Vagina (tissue), 2 donors: ENCODE results near the gene YWHAH. TPM values are rescaled to one million over a fixed set of nuclear protein-coding genes. Genes with fewer than 3 reads are reported as not detected.

Source experiments
- DNase-seq, 2 donors: peaks; one replicate each; pipeline ENCODE4 v3.0.0-alpha.2; 2017; ENCODE audit errors: extremely low spot score in 2 of 2
- H3K27ac ChIP-seq: fragments of 200-600 bp; sonication (generic); one replicate; pipeline ENCODE4 v1.5.1; 2019
- H3K27me3 ChIP-seq: fragments of 200-600 bp; sonication (generic); one replicate; pipeline ENCODE4 v1.5.1; 2019
- H3K36me3 ChIP-seq, 2 donors: fragments of 200-600 bp; sonication (generic); one replicate each; pipeline ENCODE4 v1.5.1; 2017 to 2019
- H3K4me1 ChIP-seq: fragments of 200-600 bp; sonication (generic); one replicate; pipeline ENCODE4 v1.5.1; 2019
- H3K4me3 ChIP-seq, 2 donors: fragments of 200-600 bp; sonication (generic); 1 replicate in 1 of 2; 2 replicates in 1 of 2; pipeline ENCODE4 v1.5.1; 2016 to 2019
- H3K9me3 ChIP-seq: fragments of 200-600 bp; sonication (generic); one replicate; pipeline ENCODE4 v1.5.1; 2019
- POLR2A ChIP-seq, 2 donors: fragments of 450-650 bp; IDR thresholded peaks; one replicate each; pipeline ENCODE4 v1.6.1; 2017; ENCODE audit warnings: antibody characterized with exemption in 2 of 2, mild to moderate bottlenecking in 2 of 2, moderate library complexity in 2 of 2
- POLR2AphosphoS5 ChIP-seq, 2 donors: sonication (generic); formaldehyde crosslinking; IDR thresholded peaks; one replicate each; pipeline ENCODE4 v1.9.0; 2017; ENCODE audit warnings: antibody characterized with exemption in 2 of 2, mild to moderate bottlenecking in 2 of 2, low read depth in 1 of 2; ENCODE audit not compliant: insufficient read depth in 1 of 2
- intact Hi-C: fragments of 100-400 bp; cut with DNase I; formaldehyde crosslinking; loops from one replicate; pipeline ENCODE4 v1.15.1; 2023
- total RNA-seq: library from RNA; depleted of rRNA; stranded (reverse); fragments of >200 nt; gene quantifications from one replicate; pipeline ENCODE4 v1.2.3, GENCODE V29; 2016
- TF ChIP-seq, protein P1 (sequence below), 3 experiments: fragments of 450-650 bp in 2 of 3; fragments of 200-600 bp in 1 of 3; sonication (generic) in 1 of 3; IDR thresholded peaks; one replicate each; pipeline ENCODE4 v1.5.1; 2017 to 2019; ENCODE audit warnings: antibody characterized with exemption in 3 of 3, mild to moderate bottlenecking in 2 of 3, moderate library complexity in 2 of 3

The YWHAH gene
- total RNA-seq, 1 donor from 2014 or later = 86.2 TPM

DNA sequence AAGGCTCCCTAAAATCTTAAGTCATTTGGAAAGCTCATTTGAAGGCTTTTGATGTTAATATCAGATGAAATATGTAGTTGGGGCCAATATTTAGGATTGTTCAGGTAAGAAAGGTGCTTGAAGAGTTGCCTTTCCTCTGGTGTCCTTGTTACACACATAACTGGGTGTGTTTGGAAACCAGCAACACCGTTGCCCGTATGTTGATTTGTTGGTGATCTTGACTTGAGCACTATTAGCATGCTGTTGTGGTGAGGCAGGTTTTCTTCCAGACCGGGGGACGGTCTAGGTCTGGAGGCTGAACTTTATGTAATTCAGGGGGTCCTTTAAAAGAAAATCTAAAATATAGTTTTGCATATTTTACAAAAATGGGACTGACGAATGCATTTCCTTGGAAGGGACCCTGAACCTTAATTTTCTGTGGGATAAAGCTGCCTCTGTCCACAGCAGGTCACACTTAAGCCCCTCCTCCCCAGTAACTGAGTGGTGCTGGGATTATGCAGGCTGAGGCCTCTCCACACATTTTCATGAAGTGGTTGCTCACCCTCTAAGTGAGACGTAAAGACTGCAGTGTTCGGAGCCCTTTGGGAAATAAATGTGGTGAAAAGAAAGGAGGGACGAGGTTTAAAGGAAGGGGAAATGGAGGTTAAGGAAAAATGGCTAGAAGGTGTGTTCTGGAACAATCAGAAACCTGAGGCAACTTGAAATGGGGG is 1.8 kb downstream of the YWHAH start:
- Histone ChIP-seq H3K4me1 (peaks cover 37% of the 10 kb centered on the region), H3K4me3 (peak overlapping the region; percentile 92 to 99), H3K27me3 (no peaks in the 10 kb centered on the region), H3K27ac (peak overlapping the region; percentile 98), H3K9me3 (no peaks in the 10 kb centered on the region), H3K36me3 (no peaks in the 10 kb centered on the region)
- intact Hi-C loops = no loop called here
- TF ChIP-seq, protein P1, sequence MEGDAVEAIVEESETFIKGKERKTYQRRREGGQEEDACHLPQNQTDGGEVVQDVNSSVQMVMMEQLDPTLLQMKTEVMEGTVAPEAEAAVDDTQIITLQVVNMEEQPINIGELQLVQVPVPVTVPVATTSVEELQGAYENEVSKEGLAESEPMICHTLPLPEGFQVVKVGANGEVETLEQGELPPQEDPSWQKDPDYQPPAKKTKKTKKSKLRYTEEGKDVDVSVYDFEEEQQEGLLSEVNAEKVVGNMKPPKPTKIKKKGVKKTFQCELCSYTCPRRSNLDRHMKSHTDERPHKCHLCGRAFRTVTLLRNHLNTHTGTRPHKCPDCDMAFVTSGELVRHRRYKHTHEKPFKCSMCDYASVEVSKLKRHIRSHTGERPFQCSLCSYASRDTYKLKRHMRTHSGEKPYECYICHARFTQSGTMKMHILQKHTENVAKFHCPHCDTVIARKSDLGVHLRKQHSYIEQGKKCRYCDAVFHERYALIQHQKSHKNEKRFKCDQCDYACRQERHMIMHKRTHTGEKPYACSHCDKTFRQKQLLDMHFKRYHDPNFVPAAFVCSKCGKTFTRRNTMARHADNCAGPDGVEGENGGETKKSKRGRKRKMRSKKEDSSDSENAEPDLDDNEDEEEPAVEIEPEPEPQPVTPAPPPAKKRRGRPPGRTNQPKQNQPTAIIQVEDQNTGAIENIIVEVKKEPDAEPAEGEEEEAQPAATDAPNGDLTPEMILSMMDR (IDR thresholded peaks at IDR 0.05) = no peak
- TF ChIP-seq POLR2A (IDR thresholded peaks at IDR 0.05) (no peak), POLR2AphosphoS5 (IDR thresholded peaks at IDR 0.05; ENCODE audit: insufficient read depth in 1 of 2, low read depth in 1 of 2) (no peak)
- DNase-seq = no peak

DNA sequence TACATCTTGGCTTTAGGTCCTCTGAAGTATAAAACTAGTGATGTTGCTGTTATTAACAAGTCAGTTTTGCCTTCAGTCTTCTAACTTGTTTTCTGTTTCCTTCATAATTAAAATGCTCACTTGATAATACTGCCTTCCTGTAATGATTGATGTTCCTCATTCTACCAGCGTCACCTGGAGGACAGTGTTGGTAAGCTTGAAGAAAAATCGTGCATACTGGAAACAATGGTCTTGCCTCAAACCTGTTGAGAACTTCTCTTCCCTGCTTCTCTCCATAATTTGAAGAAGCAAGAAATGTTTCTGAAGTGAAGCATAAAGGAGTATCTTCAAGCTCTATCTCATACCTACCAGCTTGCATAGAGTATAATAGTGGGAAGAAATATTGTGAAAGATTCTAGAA is 3.0 kb downstream of the YWHAH start:
- no peaks in the 10 kb centered on the region for H3K27me3 ChIP-seq
- H3K36me3 ChIP-seq = no peaks in the 10 kb centered on the region
- H3K9me3 ChIP-seq = no peaks in the 10 kb centered on the region
- peaks cover 49% of the 10 kb centered on the region for H3K4me1 ChIP-seq
- H3K27ac ChIP-seq = peak overlapping the region; percentile 98
- no peak overlapping the region for H3K4me3 ChIP-seq
- DNase-seq = no peak
- intact Hi-C loops = no loop called here
- TF ChIP-seq POLR2A (IDR thresholded peaks at IDR 0.05) = no peak
- TF ChIP-seq, protein P1 (IDR thresholded peaks at IDR 0.05) = peak in 2 of 3 experiments; percentile 22 to 46
- TF ChIP-seq POLR2AphosphoS5 (IDR thresholded peaks at IDR 0.05; ENCODE audit: insufficient read depth in 1 of 2, low read depth in 1 of 2) = peak in 1 of 2 donors; percentile 45

DNA sequence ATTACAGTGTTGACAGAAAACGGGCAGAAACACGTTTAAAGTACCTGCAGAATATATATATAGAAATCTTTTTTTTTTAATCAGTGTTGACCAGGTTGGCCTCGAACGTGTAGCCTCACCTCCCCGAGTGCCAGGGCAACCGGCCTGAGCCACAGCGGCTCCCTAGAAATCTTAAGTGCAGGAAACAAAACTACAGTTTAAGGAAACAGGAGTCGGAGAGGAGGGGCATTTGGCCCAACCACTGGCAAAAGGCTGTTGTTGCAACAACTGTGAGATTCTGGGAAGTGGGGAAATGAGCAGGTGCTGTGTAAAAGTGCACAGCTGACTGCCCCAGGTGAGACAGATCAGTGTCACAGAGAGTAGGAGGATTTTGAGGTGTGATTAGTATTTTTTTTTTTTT is 3.7 kb downstream of the YWHAH start:
- Histone ChIP-seq H3K27ac (no peak overlapping the region), H3K4me3 (no peak overlapping the region), H3K27me3 (no peaks in the 10 kb centered on the region), H3K36me3 (no peaks in the 10 kb centered on the region), H3K4me1 (peaks cover 56% of the 10 kb centered on the region), H3K9me3 (no peaks in the 10 kb centered on the region)
- TF ChIP-seq, protein P1 (IDR thresholded peaks at IDR 0.05) = no peak
- no peak for DNase-seq
- intact Hi-C loops = no loop called here

DNA sequence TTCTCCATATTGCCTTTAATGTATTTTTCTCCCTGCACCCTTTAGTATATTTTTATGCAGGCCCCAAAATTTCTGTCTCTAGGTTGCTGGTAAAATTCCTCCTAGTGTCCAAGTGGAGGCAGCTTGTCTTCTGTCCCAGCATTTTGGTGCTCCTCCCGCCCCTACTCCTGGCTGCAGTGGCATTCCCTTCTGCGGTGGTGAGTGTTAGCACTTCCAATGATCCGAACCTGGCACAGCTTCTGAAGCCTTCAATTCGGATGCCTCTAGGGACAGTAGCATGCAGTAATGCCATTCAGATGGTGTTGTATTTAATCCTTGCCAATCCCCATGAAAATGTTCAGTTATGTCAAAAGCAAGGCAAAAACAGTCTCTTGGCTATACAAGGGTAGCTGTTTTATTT is 5.9 kb downstream of the YWHAH start:
- H3K27ac ChIP-seq = peak overlapping the region; percentile 64
- intact Hi-C loops = no loop called here
- peaks cover 70% of the 10 kb centered on the region for H3K4me1 ChIP-seq

More for the DNA sequence above, 5.9 kb downstream of the YWHAH start:
- no peak for DNase-seq
- Histone ChIP-seq H3K4me3 (no peak overlapping the region), H3K27me3 (no peaks in the 10 kb centered on the region), H3K9me3 (no peaks in the 10 kb centered on the region), H3K36me3 (no peaks in the 10 kb centered on the region)
- TF ChIP-seq, protein P1 (IDR thresholded peaks at IDR 0.05) = no peak
- no peak for TF ChIP-seq POLR2A (IDR thresholded peaks at IDR 0.05)
- TF ChIP-seq POLR2AphosphoS5 (IDR thresholded peaks at IDR 0.05; ENCODE audit: insufficient read depth in 1 of 2, low read depth in 1 of 2) = no peak
